GM10847 (cell line): ENCODE results near the gene ATP11A.

ENCODE experiments used
- POLR2A ChIP-seq: IDR thresholded peaks from 2 replicates; pipeline ENCODE4 v1.6.1; 2011; ENCODE audit not compliant: insufficient read length; ENCODE audit errors: extremely low read depth

ATP11A gene

DNA sequence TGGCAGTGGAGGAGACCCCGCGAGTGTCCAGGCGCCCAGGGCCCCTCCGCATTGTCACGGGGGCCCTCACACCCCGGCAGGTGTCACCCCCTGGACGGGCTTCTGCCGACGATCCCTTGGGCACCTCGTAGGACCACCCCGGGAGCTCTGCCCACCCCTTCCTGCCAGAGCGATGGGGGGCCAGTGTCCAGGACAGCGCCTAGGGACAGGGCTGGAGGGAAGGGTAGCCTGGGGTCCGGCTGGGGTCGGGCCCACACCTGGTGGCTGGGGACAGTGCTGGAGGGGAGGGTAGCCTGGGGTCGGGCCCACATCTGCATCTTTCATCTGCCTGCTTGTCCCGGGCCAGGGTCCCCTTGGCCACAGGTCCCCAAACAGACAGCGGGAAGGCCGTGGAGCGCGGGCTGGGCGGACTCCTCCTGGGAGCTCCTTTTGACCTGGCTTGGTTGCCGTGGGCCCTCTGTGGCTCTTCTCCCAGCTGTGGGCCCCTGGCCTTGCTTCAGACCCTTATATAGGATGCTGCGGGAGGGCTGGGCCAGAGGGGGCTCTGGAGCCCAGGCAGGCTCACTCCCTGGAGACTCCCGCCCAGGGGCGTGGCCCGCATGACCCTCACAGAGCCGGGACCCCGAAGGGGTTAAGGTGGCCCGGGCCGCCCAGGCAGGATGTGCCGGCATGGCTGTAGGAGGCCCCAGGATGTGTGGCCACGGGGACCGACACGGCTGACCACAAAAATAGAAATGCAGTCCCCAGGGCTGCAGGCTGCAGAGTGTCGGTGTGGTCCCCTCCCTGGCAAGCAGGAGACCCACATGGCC is 205.0 kb downstream of the ATP11A start:
- TF ChIP-seq POLR2A, result no peak

DNA sequence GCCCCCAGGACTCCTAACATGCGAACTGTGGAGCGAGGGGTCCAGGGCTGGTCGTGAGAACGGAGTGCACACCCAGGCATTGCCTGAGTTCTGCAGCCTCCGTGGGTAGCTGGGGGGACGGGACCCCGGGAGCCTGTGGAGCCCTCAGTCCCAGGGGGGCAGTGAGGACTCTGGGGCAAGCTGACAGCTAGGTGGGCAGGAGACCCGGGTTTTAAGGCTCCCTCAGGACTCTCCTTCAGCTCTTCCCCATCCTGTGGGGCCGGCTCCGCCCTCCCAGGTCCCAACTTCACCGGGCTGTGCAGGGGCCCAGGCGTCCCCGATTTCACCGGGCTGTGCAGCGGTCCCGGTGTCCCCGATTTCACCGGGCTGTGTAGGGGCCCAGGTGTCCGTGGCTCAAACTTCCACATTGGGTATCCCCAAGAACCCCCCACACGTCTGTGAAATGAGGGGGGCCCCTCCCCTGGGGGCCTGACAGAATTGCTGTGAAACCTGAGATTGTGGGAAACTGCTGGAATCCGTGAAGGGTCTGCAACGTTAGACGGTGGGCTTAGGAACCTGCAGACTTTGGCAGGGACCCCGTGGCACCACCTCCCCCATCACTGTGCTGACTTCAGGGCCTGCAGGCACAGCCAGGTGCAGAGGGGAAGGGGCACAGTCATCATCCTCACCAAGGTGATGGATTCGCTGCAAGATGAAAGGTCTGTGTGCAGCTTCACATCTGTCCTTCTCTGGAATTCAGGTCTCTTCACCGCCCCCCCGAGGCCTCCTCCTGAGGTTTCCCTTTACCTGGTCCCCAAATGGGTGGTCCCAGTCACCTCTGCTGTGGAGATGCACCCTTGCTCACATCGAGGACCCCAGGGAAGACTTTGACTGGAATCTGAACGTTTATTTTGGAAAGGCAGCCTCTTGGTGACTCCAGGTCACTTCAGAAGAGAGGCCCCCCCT is 206.0 kb downstream of the ATP11A start:
- TF ChIP-seq POLR2A, result no peak

DNA sequence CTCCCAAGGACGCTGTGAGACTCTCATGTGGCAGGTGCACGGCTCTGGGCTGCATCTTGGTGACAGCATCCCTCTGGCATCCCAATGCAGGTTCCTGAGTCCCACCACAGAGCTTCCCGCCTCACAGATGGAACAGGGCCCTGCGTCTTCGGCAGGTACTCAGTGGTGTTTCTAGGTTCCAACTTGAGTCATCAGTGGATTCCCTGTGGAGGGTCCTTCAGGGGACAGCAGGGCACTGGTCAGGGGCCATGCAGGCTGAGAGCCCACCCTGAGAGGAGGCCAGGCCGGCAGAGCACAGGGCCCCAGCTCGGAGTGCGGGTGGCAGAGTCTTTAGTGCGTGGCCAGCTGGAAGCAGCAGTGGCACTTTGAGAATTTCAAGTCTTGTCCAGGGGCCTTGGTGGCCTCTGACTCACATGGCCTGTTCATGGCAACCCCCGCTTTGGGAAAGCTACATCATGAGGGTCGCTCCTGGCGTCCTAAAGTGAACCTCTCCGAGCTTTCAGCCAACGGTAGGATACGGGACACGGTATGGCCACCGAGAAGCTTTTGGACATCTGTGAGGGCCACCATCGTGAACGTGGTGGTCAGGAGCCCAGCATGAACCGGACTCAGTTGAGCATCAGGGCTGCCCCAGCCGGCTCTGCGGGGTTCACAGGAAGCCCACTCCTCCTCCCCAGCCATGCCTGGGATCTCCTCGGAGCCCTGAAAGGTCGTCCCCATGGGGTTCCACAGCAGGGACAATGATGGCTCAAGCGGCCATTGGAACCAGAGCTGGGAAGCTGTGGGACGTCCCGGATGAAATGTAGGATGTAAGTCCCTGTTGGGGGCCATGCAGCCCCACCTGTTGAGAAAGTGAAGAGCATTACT is 207.1 kb downstream of the ATP11A start:
- no peak for TF ChIP-seq POLR2A

DNA sequence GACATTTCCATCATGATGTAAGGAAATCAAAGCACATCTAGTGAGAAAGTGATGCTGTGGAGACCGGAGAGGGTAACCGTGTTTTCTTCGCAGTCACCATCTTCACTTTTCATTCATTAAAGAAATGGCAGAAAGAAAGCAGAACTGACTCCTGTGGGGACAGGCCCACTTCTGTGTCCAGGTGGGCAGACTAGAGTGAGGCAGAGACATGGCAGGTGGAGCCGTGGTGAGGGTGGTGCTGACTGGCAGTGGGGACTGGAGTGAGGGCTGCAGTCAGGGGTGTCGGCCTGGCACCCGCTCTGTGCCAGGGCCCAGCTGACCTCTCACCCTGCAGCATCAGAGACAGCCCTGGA is 207.7 kb downstream of the ATP11A start:
- TF ChIP-seq POLR2A, result no peak

DNA sequence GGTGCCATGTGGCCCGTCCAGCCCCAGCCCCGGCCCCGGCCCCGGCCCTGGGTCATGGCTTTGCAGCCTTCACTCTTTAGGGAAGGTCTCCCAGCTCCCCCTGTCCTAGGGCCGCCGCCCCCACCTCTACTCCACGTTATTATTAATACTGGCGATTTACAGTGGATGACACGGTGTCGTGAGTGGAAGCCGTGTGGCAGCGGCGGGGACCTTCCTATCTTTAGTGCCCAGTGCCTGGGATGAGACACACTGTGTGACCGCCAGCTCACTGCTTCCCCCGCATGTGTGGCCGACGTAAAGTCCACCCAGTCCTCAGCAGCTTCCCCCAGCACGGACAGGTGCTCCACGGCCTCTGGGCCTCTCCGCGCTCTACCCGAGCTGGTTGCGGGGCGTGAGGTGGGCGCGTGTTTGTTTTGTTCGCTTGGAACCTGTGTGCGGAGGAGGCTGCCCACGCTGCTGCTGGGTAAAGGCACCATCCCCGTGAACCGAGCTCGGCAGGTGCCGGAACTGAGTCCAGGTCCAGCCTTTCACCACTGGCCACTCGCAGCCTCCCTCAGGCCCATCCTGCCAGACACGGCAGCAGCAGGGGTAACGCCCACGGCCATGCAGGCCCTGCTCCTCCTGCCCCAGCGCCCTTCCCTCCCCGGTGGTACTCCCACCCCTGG is 208.2 kb downstream of the ATP11A start:
- TF ChIP-seq POLR2A, result no peak

DNA sequence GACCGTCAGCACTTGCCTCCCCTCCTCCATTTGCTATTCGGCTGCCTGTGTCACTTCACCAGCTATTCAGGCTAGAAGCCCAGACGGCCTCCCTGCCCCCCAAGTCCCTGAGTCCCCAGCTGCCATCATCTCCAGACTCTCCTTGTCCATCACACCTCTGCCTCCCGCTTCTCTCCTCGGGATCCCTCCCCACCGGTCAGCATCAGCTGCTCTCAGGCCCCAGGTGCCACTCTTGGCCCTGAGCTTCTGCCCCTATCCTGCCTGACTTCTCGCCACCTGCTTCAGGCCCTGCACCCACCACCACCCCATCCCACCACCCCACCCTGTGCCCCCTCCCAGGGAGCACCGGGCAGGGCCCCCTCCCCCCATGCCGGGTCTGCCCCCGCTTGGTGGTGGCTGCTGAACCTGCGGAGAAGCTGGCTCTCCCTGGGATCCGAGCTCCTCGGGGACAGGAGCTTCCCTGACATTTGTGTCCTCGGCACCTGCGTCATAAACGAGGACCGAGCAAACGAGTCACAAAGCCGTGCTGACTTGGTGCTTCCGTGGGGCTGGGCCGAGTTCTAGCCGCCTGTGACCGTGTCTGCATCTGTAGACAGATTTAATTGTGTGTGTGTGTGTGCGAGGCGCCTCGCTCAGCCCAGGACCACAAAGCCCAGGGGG is 208.9 kb downstream of the ATP11A start:
- no peak for TF ChIP-seq POLR2A

DNA sequence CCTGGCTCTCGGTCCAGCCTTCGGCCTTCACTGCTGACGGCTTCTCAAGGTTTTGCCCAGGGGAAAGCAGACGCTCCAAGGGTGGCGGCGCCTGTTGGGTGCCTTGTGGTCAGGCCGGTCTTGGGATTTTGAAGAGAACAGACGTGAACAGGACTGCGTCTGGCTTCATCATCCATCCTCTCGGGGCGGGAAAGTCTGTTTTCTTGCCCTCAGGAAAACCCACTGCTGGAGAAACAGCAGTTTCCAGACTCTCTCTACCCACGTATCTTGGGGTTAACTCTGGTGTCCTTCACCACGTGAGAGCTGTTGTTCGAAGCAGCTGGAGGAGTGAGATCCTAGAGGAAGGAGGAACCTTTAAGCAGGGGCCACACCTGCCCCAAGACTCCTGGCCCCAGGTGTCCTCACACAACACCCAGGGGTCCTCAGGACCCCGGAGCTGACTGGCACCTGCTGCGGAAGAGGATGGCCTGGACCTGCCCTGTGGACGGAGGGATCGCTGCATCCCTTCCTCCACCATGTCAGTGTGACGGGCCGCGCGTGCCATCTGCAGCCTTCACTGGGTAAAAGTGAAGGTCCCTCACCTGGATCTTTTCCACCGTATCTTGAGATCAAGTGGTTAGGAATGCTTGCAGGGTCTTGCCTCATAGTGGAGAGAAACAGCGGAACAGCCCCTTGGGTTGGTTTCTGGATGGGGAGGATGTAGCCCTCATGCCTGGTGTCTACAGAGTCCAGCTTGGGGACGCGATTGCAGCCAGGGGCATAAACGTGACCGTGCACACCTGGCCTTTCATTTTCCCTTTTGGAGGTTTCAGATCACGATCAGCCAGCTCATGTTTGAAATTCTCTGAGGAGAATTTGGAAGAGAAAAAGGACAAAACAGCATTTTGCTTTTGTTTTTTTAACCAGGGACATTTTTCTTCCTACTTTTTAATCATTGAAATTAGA is 209.7 kb downstream of the ATP11A start:
- TF ChIP-seq POLR2A, result no peak

DNA sequence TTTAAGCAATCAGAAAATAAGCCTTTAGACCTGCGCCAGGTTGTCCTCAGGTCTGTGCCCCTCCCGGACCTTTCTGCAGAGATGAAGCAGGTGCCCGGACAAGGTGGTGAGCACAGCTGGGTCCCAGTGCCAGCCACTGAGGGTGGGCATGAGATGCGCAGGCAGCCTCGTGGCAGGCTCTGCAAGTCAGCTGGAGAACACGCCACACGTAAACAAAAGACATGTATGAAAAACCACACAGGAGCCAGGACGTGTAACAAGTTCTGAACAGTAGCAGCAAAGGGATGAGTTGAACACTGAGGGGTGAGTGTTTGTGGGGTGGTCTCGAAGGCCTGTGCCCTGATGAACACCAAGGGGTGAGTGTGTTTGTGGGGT is 210.4 kb downstream of the ATP11A start:
- TF ChIP-seq POLR2A, result no peak

DNA sequence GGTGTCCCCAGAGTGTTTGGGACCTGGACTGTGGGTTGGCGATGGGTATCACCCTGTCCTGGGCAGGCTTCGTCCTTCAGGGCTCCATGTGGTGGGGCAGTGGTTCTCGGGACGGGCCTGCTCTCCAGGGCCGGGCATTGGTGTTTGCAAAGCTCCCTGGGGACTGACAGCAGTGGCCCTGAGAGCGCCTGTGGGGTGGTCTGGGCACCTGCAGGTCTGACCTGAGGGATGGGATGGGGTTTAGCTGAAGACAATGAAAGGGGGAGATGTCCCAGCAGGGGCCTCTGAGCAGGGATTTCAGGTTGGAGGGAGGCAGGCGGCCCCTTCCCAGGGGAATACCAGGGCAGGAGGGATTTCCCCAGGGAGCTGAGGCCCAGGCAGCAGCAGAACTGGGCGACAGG is 210.9 kb downstream of the ATP11A start:
- no peak for TF ChIP-seq POLR2A

DNA sequence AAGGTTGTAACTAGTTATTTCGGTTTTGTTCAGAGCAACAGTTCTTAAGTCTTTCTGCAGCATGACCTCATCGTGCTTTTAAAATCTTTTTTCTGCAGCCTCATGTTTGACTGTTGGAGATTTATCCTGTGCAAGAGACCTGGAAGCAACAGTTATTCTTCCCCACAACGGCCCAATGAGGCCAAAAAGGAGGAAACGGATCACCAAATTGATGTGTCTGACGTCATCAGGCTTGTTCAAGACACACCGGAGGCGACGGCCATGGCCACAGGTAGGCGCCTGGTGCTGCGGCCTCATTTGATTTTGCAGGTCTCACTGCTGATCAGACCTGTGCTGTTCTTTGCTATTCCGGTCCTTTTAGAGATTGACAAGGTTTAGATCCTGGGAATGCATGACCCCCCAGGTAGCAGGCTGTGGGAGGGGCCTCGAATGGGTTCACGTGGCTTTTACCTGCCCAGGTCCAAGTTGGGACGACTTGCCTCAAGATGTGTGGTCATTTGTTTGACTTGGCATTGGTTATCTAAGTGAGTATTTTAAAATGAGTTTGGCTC is 212.3 kb downstream of the ATP11A start:
- TF ChIP-seq POLR2A, result no peak

DNA sequence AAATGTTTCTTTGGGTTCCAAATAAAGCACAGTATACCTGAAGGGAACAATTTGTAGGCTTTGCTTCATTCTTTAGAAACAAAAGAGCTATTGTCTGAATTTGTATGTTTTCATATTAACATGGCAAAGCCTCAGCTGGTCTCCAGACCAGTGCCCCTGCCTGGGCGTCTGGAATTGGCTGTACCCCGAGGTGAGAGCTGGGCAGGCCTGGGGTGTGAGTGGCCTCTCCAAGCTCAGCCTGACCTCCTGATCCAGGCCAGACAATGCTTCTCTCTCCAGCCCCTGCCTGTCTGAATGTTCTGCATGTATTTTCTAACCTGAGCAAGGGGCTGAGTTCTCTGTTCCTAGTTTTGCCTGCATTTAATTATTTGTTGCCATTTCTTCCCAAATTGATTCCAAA is 212.8 kb downstream of the ATP11A start:
- no peak for TF ChIP-seq POLR2A

DNA sequence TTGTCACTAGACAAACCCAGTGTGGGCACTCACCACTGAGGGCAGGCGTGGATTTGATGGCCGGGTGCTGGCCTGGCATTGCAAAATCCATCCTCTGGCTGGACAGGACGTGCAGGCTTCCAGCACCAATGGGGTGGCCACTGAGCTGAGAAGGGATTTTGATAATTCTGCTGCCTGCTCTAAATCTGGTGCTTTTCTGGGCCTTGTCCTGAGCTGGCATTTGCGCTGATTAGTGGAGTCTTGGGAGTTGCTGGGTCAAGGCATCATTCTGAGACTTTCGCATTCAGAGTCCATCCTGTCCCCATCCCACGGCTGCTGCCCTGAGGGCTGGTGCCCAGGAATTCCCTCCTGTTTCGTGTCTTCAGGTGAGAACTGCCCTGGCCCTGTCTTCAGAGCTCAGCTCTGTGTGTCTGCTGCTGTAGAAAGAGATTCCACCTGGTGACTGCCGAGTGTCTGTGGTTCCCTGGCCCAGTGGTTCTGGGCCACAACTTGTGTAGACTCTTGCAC is 213.3 kb downstream of the ATP11A start:
- no peak for TF ChIP-seq POLR2A
